PC-3 (cell line): ENCODE measurements around the gene TST. TPM values are rescaled to one million over a fixed set of nuclear protein-coding genes. Genes with fewer than 3 reads are reported as not detected.

Experiments used
- ATAC-seq: fragments of 200-7000 bp; cut with Tn5 transposase; 2 replicates; pipeline ENCODE4 v1.9.1; 2020; ENCODE audit warnings: mild to moderate bottlenecking, moderate library complexity
- BruUV-seq: library from RNA; stranded (reverse); fragments of 400-500 nt; replicated peaks from 2 replicates; lab custom pipeline; 2021; lab: Mats Ljungman, UMichigan
- CTCF ChIA-PET: fragments of 300-600 bp; sonication (Branson Sonifier 250); formaldehyde crosslinking; loops from one replicate; lab custom pipeline; 2022; ENCODE audit warnings: antibody characterized with exemption; lab: Charles Lee
- POLR2A ChIA-PET: fragments of 300-600 bp; sonication (Branson Sonifier 250); formaldehyde crosslinking; loops from one replicate; lab custom pipeline; 2022; ENCODE audit warnings: antibody characterized with exemption; ENCODE audit not compliant: unreplicated experiment; lab: Charles Lee
- DNase-seq: peaks from one replicate; pipeline ENCODE4 v3.0.0-alpha.2; 2015
- H2AFZ ChIP-seq: fragments of 300-600 bp; sonication (generic); 2 replicates; pipeline ENCODE4 v1.6.0; 2016; ENCODE audit warnings: antibody characterized with exemption, low read length
- H3F3A ChIP-seq: fragments of 300-600 bp; sonication (generic); one replicate; pipeline ENCODE4 v1.6.0; 2017; ENCODE audit warnings: antibody characterized with exemption, low read length, control low read depth, mild to moderate bottlenecking; ENCODE audit not compliant: unreplicated experiment
- H3K27ac ChIP-seq: fragments of 300-600 bp; sonication (generic); 2 replicates; pipeline ENCODE4 v1.5.1; 2016; ENCODE audit warnings: mild to moderate bottlenecking, low read length
- H3K27me3 ChIP-seq: fragments of 300-600 bp; sonication (generic); 2 replicates; pipeline ENCODE4 v1.6.1; 2016; ENCODE audit warnings: low read length, mixed read lengths
- H3K36me3 ChIP-seq: fragments of 300-600 bp; sonication (generic); 2 replicates; pipeline ENCODE4 v1.6.1; 2016; ENCODE audit warnings: low read depth, mixed run types, low read length, mixed read lengths
- H3K4me1 ChIP-seq: fragments of 300-600 bp; sonication (generic); 2 replicates; pipeline ENCODE4 v1.5.1; 2016; ENCODE audit warnings: low read length; ENCODE audit not compliant: insufficient read depth
- H3K4me2 ChIP-seq: fragments of 300-600 bp; sonication (generic); 2 replicates; pipeline ENCODE4 v1.6.0; 2016; ENCODE audit warnings: low read length
- H3K4me3 ChIP-seq: fragments of 300-600 bp; sonication (generic); 2 replicates; pipeline ENCODE4 v1.5.1; 2016; ENCODE audit warnings: mild to moderate bottlenecking, low read length, mixed read lengths
- H3K79me2 ChIP-seq: fragments of 300-600 bp; sonication (generic); 2 replicates; pipeline ENCODE4 v1.6.1; 2017; ENCODE audit warnings: low read length, mixed read lengths
- H3K9ac ChIP-seq: fragments of 300-600 bp; sonication (generic); 2 replicates; pipeline ENCODE4 v1.6.0; 2016; ENCODE audit warnings: mild to moderate bottlenecking, low read length
- H3K9me2 ChIP-seq: fragments of 300-600 bp; sonication (generic); replicated peaks from 2 replicates; pipeline ENCODE4 v1.6.1; 2016; ENCODE audit warnings: mixed run types, low read length, mixed read lengths
- H3K9me3 ChIP-seq: fragments of 300-600 bp; sonication (generic); 2 replicates; pipeline ENCODE4 v1.6.1; 2016; ENCODE audit warnings: low read length, mixed read lengths
- H4K20me1 ChIP-seq: fragments of 300-600 bp; sonication (generic); 2 replicates; pipeline ENCODE4 v1.6.1; 2016; ENCODE audit warnings: low read length, mixed read lengths
- CTCF ChIP-seq: fragments of 300-600 bp; sonication (generic); conservative IDR thresholded peaks from 2 replicates; pipeline ENCODE4 v1.5.1; 2017; ENCODE audit warnings: antibody characterized with exemption, low read depth, mild to moderate bottlenecking, low read length
- EZH2 ChIP-seq: fragments of 300-600 bp; sonication (generic); IDR thresholded peaks from one replicate; pipeline ENCODE4 v1.6.1; 2017; ENCODE audit warnings: antibody characterized with exemption, mild to moderate bottlenecking, low read length; ENCODE audit not compliant: unreplicated experiment
- EZH2phosphoT487 ChIP-seq: fragments of 300-600 bp; sonication (generic); IDR thresholded peaks from 2 replicates; pipeline ENCODE4 v1.6.1; 2018; ENCODE audit warnings: mild to moderate bottlenecking, antibody characterized with exemption, low read length, borderline replicate concordance
- intact Hi-C: fragments of 100-400 bp; cut with micrococcal nuclease; formaldehyde crosslinking; loops from 2 replicates; pipeline ENCODE4 v1.9.0; 2023
- total RNA-seq: library from RNA; depleted of rRNA; stranded (reverse); fragments of >200 nt; gene quantifications from 2 replicates; pipeline ENCODE4 v1.2.3, GENCODE V29; 2014

The TST gene
- total RNA-seq, 1 experiment from 2014 or later: 35.9 TPM

GRCh38 chr22:37016134-37016910 lies 2.9 kb downstream of the TST start:
- ChIA-PET CTCF (no interaction called here), POLR2A (no interaction called here)
- Histone ChIP-seq H3K27ac (no peak overlapping the region), H3K9ac (no peak overlapping the region), H3K4me2 (no peak overlapping the region), H3K9me3 (no peaks in the 10 kb centered on the region), H3K36me3 (no peaks in the 10 kb centered on the region), H2AFZ (no peak overlapping the region), H3K4me1 (peaks cover 11% of the 10 kb centered on the region; the same call in 1 of the 2 replicates), H3F3A (no peaks in the 10 kb centered on the region), H3K79me2 (peaks cover 28% of the 10 kb centered on the region), H3K4me3 (no peak overlapping the region), H3K27me3 (no peaks in the 10 kb centered on the region), H4K20me1 (no peaks in the 10 kb centered on the region), H3K9me2 (no peaks in the 10 kb centered on the region)
- BruUV-seq: no TSS peak
- TF ChIP-seq CTCF: no peak
- no peak for TF ChIP-seq EZH2phosphoT487
- TF ChIP-seq EZH2: no peak
- ATAC-seq: no peak
- DNase-seq: no peak
- intact Hi-C loops: no loop called here

- no peak overlapping the region for H3K27ac ChIP-seq
- no peak overlapping the region for H2AFZ ChIP-seq
- H3K27me3 ChIP-seq: no peaks in the 10 kb centered on the region
- CTCF ChIA-PET: interaction anchor here (0.5 kb wide), 1 partner anchor 36 kb away, joined by 6 read pairs; no protein-coding TSS in a partner anchor
- TF ChIP-seq EZH2phosphoT487 (no peak), CTCF (no peak), EZH2 (no peak)
- H3K79me2 ChIP-seq: peaks cover 22% of the 10 kb centered on the region
- no peak overlapping the region for H3K9ac ChIP-seq
- no TSS peak for BruUV-seq
- DNase-seq (no peak), ATAC-seq (no peak)
- no peak overlapping the region for H3K4me2 ChIP-seq
- no peaks in the 10 kb centered on the region for H3K9me3 ChIP-seq
- no peaks in the 10 kb centered on the region for H3F3A ChIP-seq
- H3K4me3 ChIP-seq: no peak overlapping the region
- no peaks in the 10 kb centered on the region for H3K36me3 ChIP-seq
- peaks cover 11% of the 10 kb centered on the region; the same call in 1 of the 2 replicates for H3K4me1 ChIP-seq
- H4K20me1 ChIP-seq: no peaks in the 10 kb centered on the region
- no peaks in the 10 kb centered on the region for H3K9me2 ChIP-seq
- POLR2A ChIA-PET: no interaction called here
- intact Hi-C loops: no loop called here
Observed at GRCh38 chr22:37015587-37015878, 3.7 kb downstream of the TST start.
